GM18502 (cell line): Measurements from ENCODE around the gene ZNF677.
"Not testable (repeated sequence)": the region's sequence is repeated elsewhere in the genome, so short reads cannot be mapped to it uniquely, and the experiment has no call there.

Experiments
- ATAC-seq: cut with Tn5 transposase; IDR thresholded peaks from one replicate; pipeline ENCODE4 v1.9.1; 2021; ENCODE audit warnings: mild to moderate bottlenecking; ENCODE audit not compliant: unreplicated experiment, poor library complexity

Gene ZNF677

GRCh38 chr19:53195265-53195903, 59.3 kb downstream of the ZNF677 start:
- ATAC-seq: no peak

- ATAC-seq: no peak
Observed at GRCh38 chr19:53193535-53194222, 61.0 kb downstream of the ZNF677 start.

GRCh38 chr19:53192771-53193534, 61.7 kb downstream of the ZNF677 start, which contains the start of gene ZNF665:
Gene ZNF665 (minus strand): TSS chr19:53193358. CDS start chr19:53182898, 10,460 bp downstream.
- no peak for ATAC-seq

- ATAC-seq: no peak
Observed at GRCh38 chr19:53190253-53190652, 64.4 kb downstream of the ZNF677 start.

- not testable (repeated sequence) for ATAC-seq
Observed at GRCh38 chr19:53189691-53190198, 64.9 kb downstream of the ZNF677 start.
